Lower lobe of right lung (tissue), 2 donors: ENCODE results near the gene ANKRD13C. TPM values are rescaled to one million over a fixed set of nuclear protein-coding genes. Genes with fewer than 3 reads are reported as not detected.

Source experiments
- ATAC-seq, 2 donors: fragments of 200-7000 bp; cut with Tn5 transposase; one replicate each; pipeline ENCODE4 v1.9.1; 2020 to 2022; ENCODE audit warnings: mild to moderate bottlenecking in 2 of 2, moderate library complexity in 2 of 2
- DNase-seq: peaks from one replicate; pipeline ENCODE4 v3.0.0-alpha.2; 2020
- H3K27ac ChIP-seq: fragments of 200-600 bp; one replicate; pipeline ENCODE4 v1.8.0; 2022
- H3K27me3 ChIP-seq: fragments of 200-600 bp; one replicate; pipeline ENCODE4 v1.8.0; 2022; ENCODE audit warnings: low read depth
- H3K36me3 ChIP-seq: fragments of 200-600 bp; one replicate; pipeline ENCODE4 v1.8.0; 2022; ENCODE audit warnings: mild to moderate bottlenecking
- H3K4me1 ChIP-seq: fragments of 200-600 bp; one replicate; pipeline ENCODE4 v1.8.0; 2022
- H3K4me3 ChIP-seq: fragments of 200-600 bp; one replicate; pipeline ENCODE4 v1.8.0; 2022; ENCODE audit warnings: mild to moderate bottlenecking
- H3K9me3 ChIP-seq: fragments of 200-600 bp; one replicate; pipeline ENCODE4 v1.8.0; 2022
- CTCF ChIP-seq: fragments of 200-600 bp; IDR thresholded peaks from one replicate; pipeline ENCODE4 v1.8.0; 2022; ENCODE audit warnings: antibody characterized with exemption, mild to moderate bottlenecking
- intact Hi-C: fragments of 100-400 bp; cut with DNase I; formaldehyde crosslinking; loops from one replicate; pipeline ENCODE4 v1.11.0; 2022
- total RNA-seq: library from RNA; stranded (reverse); fragmentation: NEBNext Ultra II Directional; extraction: Animal tissue kit (Norgen Biotek cat#: 25700); gene quantifications from one replicate; pipeline ENCODE4 v1.2.1, GENCODE V29; 2021
- donor health status: DM: no; HTN: yes; CAD: no; lungs with severe emphysema.

The ANKRD13C gene
- total RNA-seq, 1 donor from 2014 or later = 18.0 TPM

GRCh38 chr1:70324683-70325082, 29.8 kb downstream of the ANKRD13C start:
- Histone ChIP-seq H3K4me1 (no peaks in the 10 kb centered on the region), H3K9me3 (no peaks in the 10 kb centered on the region), H3K27me3 (no peaks in the 10 kb centered on the region), H3K4me3 (no peak overlapping the region), H3K36me3 (peaks cover 18% of the 10 kb centered on the region), H3K27ac (no peak overlapping the region)
- DNase-seq (no peak), ATAC-seq (no peak)
- intact Hi-C loops = no loop called here
- no peak for TF ChIP-seq CTCF

DNA sequence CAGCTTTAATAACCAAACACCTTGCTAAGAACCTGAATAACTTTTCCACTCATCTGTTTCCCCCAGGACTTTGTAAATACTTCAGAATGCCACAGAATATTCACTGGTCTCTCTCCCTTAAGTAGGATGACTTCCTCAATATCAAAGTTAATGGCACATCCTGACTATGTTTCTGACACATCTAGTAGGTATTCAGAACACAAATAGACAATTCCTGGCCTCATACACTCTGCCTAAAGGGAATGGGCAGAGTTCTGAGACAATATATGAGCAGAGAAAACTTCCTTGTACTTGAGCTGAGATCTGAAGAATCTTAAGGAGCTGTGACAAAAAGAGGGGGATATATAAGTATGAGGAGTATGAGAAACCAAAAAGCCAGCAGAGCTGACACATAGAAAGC, 34.8 kb downstream of the ANKRD13C start:
- intact Hi-C loops = no loop called here
- H3K4me3 ChIP-seq = no peak overlapping the region
- H3K27me3 ChIP-seq = no peaks in the 10 kb centered on the region
- DNase-seq (no peak), ATAC-seq (no peak)
- TF ChIP-seq CTCF = no peak
- no peaks in the 10 kb centered on the region for H3K9me3 ChIP-seq
- H3K4me1 ChIP-seq = no peaks in the 10 kb centered on the region
- H3K27ac ChIP-seq = no peak overlapping the region
- peaks cover 18% of the 10 kb centered on the region for H3K36me3 ChIP-seq

GRCh38 chr1:70318191-70318590, 36.3 kb downstream of the ANKRD13C start:
- no peak overlapping the region for H3K4me3 ChIP-seq
- no peak overlapping the region for H3K27ac ChIP-seq
- intact Hi-C loops = no loop called here
- no peaks in the 10 kb centered on the region for H3K4me1 ChIP-seq
- H3K36me3 ChIP-seq = peaks cover 7% of the 10 kb centered on the region
- DNase-seq (no peak), ATAC-seq (no peak)
- no peak for TF ChIP-seq CTCF
- H3K9me3 ChIP-seq = no peaks in the 10 kb centered on the region
- H3K27me3 ChIP-seq = no peaks in the 10 kb centered on the region

GRCh38 chr1:70317087-70317486, 37.4 kb downstream of the ANKRD13C start:
- H3K4me3 ChIP-seq = no peak overlapping the region
- no peaks in the 10 kb centered on the region for H3K4me1 ChIP-seq
- H3K27ac ChIP-seq = no peak overlapping the region
- intact Hi-C loops = no loop called here
- H3K36me3 ChIP-seq = peaks cover 1% of the 10 kb centered on the region
- H3K9me3 ChIP-seq = no peaks in the 10 kb centered on the region
- no peaks in the 10 kb centered on the region for H3K27me3 ChIP-seq
- DNase-seq (no peak), ATAC-seq (no peak)
- no peak for TF ChIP-seq CTCF

DNA sequence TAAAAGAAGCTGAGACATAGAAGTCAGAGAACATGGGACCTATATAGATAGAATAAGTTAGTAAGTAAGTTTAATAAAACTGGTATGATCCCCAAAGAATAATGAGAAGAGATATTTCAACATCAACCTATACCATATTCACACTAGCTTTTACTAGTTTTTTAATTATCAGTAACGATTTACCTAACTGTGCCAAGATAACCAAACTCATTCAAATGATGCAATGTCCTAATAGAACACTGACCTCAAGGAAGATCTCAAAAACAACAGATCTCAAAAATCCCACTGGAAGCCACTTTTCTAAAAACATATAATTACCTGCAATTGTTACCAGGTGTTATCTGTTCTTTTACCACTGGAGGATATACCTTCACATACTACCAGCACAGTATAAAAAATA, 38.7 kb downstream of the ANKRD13C start:
- Histone ChIP-seq H3K4me3 (no peak overlapping the region), H3K4me1 (no peaks in the 10 kb centered on the region), H3K27me3 (no peaks in the 10 kb centered on the region), H3K9me3 (no peaks in the 10 kb centered on the region), H3K27ac (no peak overlapping the region), H3K36me3 (no peaks in the 10 kb centered on the region)
- TF ChIP-seq CTCF = no peak
- ATAC-seq (no peak), DNase-seq (no peak)
- intact Hi-C loops = no loop called here

DNA sequence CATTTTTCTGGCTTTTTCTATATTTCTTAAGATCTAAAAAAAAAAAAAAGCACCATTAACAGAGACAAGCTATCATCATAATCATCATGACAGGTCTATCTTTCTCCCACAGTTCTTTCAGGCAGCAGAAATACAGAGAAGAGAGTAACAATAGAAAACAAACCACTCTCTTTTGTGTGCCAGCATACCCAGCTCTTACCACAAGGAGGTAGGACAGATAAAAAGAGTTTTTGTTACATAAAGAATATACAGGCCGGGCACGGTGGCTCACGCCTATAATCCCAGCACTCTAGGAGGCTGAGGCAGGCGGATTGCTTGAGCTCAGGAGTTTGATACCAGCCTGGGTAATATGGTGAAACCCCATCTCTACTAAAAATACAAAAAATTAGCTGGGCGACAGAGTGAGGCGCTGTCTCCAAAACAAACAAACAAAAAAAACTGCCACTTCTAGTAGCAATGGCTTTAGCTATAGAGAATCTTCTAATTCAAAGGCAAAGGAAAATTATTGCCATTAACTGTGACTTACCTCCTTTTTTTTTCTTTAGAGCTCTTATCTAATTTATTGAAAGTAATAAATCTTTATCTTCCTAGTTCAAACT, 39.7 kb downstream of the ANKRD13C start:
- no peak for TF ChIP-seq CTCF
- intact Hi-C loops = no loop called here
- no peaks in the 10 kb centered on the region for H3K27me3 ChIP-seq
- no peak overlapping the region for H3K27ac ChIP-seq
- DNase-seq (no peak), ATAC-seq (no peak)
- H3K4me3 ChIP-seq = no peak overlapping the region
- no peaks in the 10 kb centered on the region for H3K9me3 ChIP-seq
- no peaks in the 10 kb centered on the region for H3K36me3 ChIP-seq
- H3K4me1 ChIP-seq = no peaks in the 10 kb centered on the region
